ENCODE measurements around the gene GRM1. TPM values are rescaled to one million over a fixed set of nuclear protein-coding genes. Genes with fewer than 3 reads are reported as not detected.

Gene GRM1
- 26.8 TPM for total RNA-seq

GRCh38 chr6:146028851-146029572 lies at the start of gene GRM1:
GRM1 (plus strand) TSS chr6:146029062; CDS start chr6:146029518, 456 bp downstream.

Small RNAs within 50 kb of the gene (small RNA-seq; reads per million reads assigned to genes)
- not detected for gene RNA5SP222

Other genes with a start within 250 kb of the GRM1 start
- 87.7 TPM for gene FBXO30, start 214.3 kb upstream of the GRM1 start, total RNA-seq
- 66.4 TPM for gene SHPRH, start 64.7 kb upstream of the GRM1 start, total RNA-seq

Data from diencephalon (tissue), 1 donor.